Measurements from ENCODE around the gene UNC45A. TPM values are rescaled to one million over a fixed set of nuclear protein-coding genes. Genes with fewer than 3 reads are reported as not detected.

Gene UNC45A
- total RNA-seq, 4 donors from 2014 or later: 63.7 to 116 (median 100) TPM

- Histone ChIP-seq H3K4me3 (no peak overlapping the region), H3K9me3 (no peaks in the 10 kb centered on the region), H3K27me3 (no peaks in the 10 kb centered on the region), H3K27ac (no peak overlapping the region), H3K4me1 (no peaks in the 10 kb centered on the region), H3K36me3 (peaks cover 0 to 10% of the 10 kb centered on the region in 2 donors)
- TF ChIP-seq CTCF (IDR thresholded peaks at IDR 0.05): no peak
- no peak for TF ChIP-seq EP300 (IDR thresholded peaks at IDR 0.05)
- no peak for TF ChIP-seq POLR2AphosphoS5 (IDR thresholded peaks at IDR 0.05)
- no peak for TF ChIP-seq POLR2A (IDR thresholded peaks at IDR 0.05)
- no peak for ATAC-seq
- 85 to 91% methylated on average over 5 to 6 of the region's 6 CpGs for WGBS, 2 donors (ENCODE audit: low coverage in 1 of 2)
Measured at GRCh38 chr15:90981681-90982080, 46.6 kb downstream of the UNC45A start.

GRCh38 chr15:90982135-90982534 lies 47.0 kb downstream of the UNC45A start:
- H3K4me3 ChIP-seq: no peak overlapping the region
- no peak overlapping the region for H3K27ac ChIP-seq
- TF ChIP-seq POLR2A (IDR thresholded peaks at IDR 0.05) (no peak), POLR2AphosphoS5 (IDR thresholded peaks at IDR 0.05) (no peak), EP300 (IDR thresholded peaks at IDR 0.05) (no peak), CTCF (IDR thresholded peaks at IDR 0.05) (no peak)
- no peaks in the 10 kb centered on the region for H3K4me1 ChIP-seq
- no peaks in the 10 kb centered on the region for H3K9me3 ChIP-seq
- no peak for ATAC-seq
- WGBS, 2 donors (ENCODE audit: low coverage in 1 of 2): 75 to 88% methylated on average over 1 to 2 of the region's 5 CpGs
- no peaks in the 10 kb centered on the region for H3K27me3 ChIP-seq
- peaks cover 0 to 10% of the 10 kb centered on the region in 2 donors for H3K36me3 ChIP-seq

- peaks cover 0 to 5% of the 10 kb centered on the region in 2 donors for H3K36me3 ChIP-seq
- H3K27me3 ChIP-seq: no peaks in the 10 kb centered on the region
- no peak for TF ChIP-seq CTCF (IDR thresholded peaks at IDR 0.05)
- no peak for TF ChIP-seq POLR2AphosphoS5 (IDR thresholded peaks at IDR 0.05)
- TF ChIP-seq POLR2A (IDR thresholded peaks at IDR 0.05): no peak
- no peak for TF ChIP-seq EP300 (IDR thresholded peaks at IDR 0.05)
- H3K4me1 ChIP-seq: no peaks in the 10 kb centered on the region
- no peak for ATAC-seq
- no peak overlapping the region for H3K4me3 ChIP-seq
- no peak overlapping the region for H3K27ac ChIP-seq
- 73% methylated on average over 5 to 9 of the region's 11 CpGs for WGBS, 2 donors (ENCODE audit: low coverage in 1 of 2)
- H3K9me3 ChIP-seq: no peaks in the 10 kb centered on the region
Measured at GRCh38 chr15:90986790-90987507, 51.9 kb downstream of the UNC45A start.

- TF ChIP-seq CTCF (IDR thresholded peaks at IDR 0.05) (no peak), POLR2AphosphoS5 (IDR thresholded peaks at IDR 0.05) (no peak), POLR2A (IDR thresholded peaks at IDR 0.05) (no peak), EP300 (IDR thresholded peaks at IDR 0.05) (no peak)
- ATAC-seq: no peak
- Histone ChIP-seq H3K9me3 (no peaks in the 10 kb centered on the region), H3K27ac (no peak overlapping the region), H3K4me3 (no peak overlapping the region), H3K36me3 (no peaks in the 10 kb centered on the region), H3K27me3 (no peaks in the 10 kb centered on the region), H3K4me1 (no peaks in the 10 kb centered on the region)
- WGBS, 2 donors (ENCODE audit: low coverage in 1 of 2): 59 to 61% methylated on average over 7 of the region's 7 CpGs
Measured at GRCh38 chr15:90987561-90988141, 52.6 kb downstream of the UNC45A start.

- Histone ChIP-seq H3K4me3 (no peak overlapping the region), H3K4me1 (peaks cover 0 to 4% (median 0%) of the 10 kb centered on the region in 3 donors), H3K27ac (no peak overlapping the region), H3K36me3 (no peaks in the 10 kb centered on the region), H3K9me3 (no peaks in the 10 kb centered on the region), H3K27me3 (no peaks in the 10 kb centered on the region)
- no peak for ATAC-seq
- WGBS, 2 donors (ENCODE audit: low coverage in 1 of 2): 58% methylated on average over 6 of the region's 6 CpGs
- no peak for TF ChIP-seq POLR2A (IDR thresholded peaks at IDR 0.05)
- no peak for TF ChIP-seq CTCF (IDR thresholded peaks at IDR 0.05)
- no peak for TF ChIP-seq EP300 (IDR thresholded peaks at IDR 0.05)
- no peak for TF ChIP-seq POLR2AphosphoS5 (IDR thresholded peaks at IDR 0.05)
Measured at GRCh38 chr15:90988296-90988695, 53.2 kb downstream of the UNC45A start.
